ENCODE results near the gene RBFOX1. TPM values are rescaled to one million over a fixed set of nuclear protein-coding genes. Genes with fewer than 3 reads are reported as not detected.

Gene RBFOX1
- polyA plus RNA-seq, 1 of the 3 experiments (the other 2 are of a cell fraction) = not detected

- TF ChIP-seq TEAD4 (IDR thresholded peaks at IDR 0.05; ENCODE audit: borderline replicate concordance, insufficient read depth) (no peak), FOXM1 (IDR thresholded peaks at IDR 0.05; ENCODE audit: low read depth) (no peak), FOXJ3 (CRISPR knock-in tag; IDR thresholded peaks at IDR 0.05) (no peak), USF2 (IDR thresholded peaks at IDR 0.05; ENCODE audit: borderline replicate concordance, low read depth, low read length) (no peak), USF1 (IDR thresholded peaks at IDR 0.05; ENCODE audit: borderline replicate concordance, low read depth) (no peak), CHD2 (IDR thresholded peaks at IDR 0.05; ENCODE audit: low read length, partially characterized antibody) (no peak)
These were observed 47.1 kb upstream of the RBFOX1 start (continued) for GRCh38 chr16:7285520-7285919.

- no peaks in the 10 kb centered on the region for H3K9me3 ChIP-seq
- no peak overlapping the region for H2AFZ ChIP-seq (ENCODE audit: low read depth)
- ChIA-PET POLR2A (no interaction called here), CTCF (no interaction called here)
- no peaks in the 10 kb centered on the region for H3K27me3 ChIP-seq (ENCODE audit: insufficient read depth)
- no peaks in the 10 kb centered on the region for H3K9me2 ChIP-seq
- H4K20me1 ChIP-seq (ENCODE audit: insufficient read depth) = no peaks in the 10 kb centered on the region
- DNase-seq = no peak
- H3K4me2 ChIP-seq = no peak overlapping the region
- no peak overlapping the region for H3K27ac ChIP-seq (ENCODE audit: low read depth in 2 of 2, low read length in 1 of 2)
- no peak overlapping the region for H3K4me3 ChIP-seq (ENCODE audit: low read depth in 2 of 2, low read length in 1 of 2)
- H3K79me2 ChIP-seq (ENCODE audit: insufficient read depth) = no peaks in the 10 kb centered on the region
- no peaks in the 10 kb centered on the region for H3K36me3 ChIP-seq (replicated peaks in 1 of 2; ENCODE audit: control insufficient read depth in 1 of 2, insufficient read depth in 2 of 2, low read length in 1 of 2)
- TF ChIP-seq CHD2 (IDR thresholded peaks at IDR 0.05; ENCODE audit: low read length, partially characterized antibody) = no peak
- no peak for TF ChIP-seq POLR2AphosphoS5 (IDR thresholded peaks at IDR 0.05; ENCODE audit: low read depth, low read length)
- TF ChIP-seq FOXJ3 (CRISPR knock-in tag; IDR thresholded peaks at IDR 0.05) = no peak
- TF ChIP-seq TEAD4 (IDR thresholded peaks at IDR 0.05; ENCODE audit: borderline replicate concordance, insufficient read depth) = no peak
- TF ChIP-seq NRF1 (IDR thresholded peaks at IDR 0.05; ENCODE audit: low read depth, low read length) = no peak
- no peak for TF ChIP-seq IRF3 (IDR thresholded peaks at IDR 0.05; ENCODE audit: low read depth, low read length)
- TF ChIP-seq USF1 (IDR thresholded peaks at IDR 0.05; ENCODE audit: borderline replicate concordance, low read depth) = no peak
- TF ChIP-seq JUND (IDR thresholded peaks at IDR 0.05) = no peak
- H3K4me1 ChIP-seq (ENCODE audit: control insufficient read depth in 1 of 2, insufficient read depth in 2 of 2, low read depth in 1 of 2, low read length in 1 of 2) = no peaks in the 10 kb centered on the region
- whole genome bisulfite sequencing (ENCODE audit: low lambda C conversion rate) = 37% methylated on average over 3 of the region's 3 CpGs
- no peaks in the 10 kb centered on the region for H3F3A ChIP-seq (replicated peaks; ENCODE audit: insufficient read depth)
- no peak overlapping the region for H3K9ac ChIP-seq
These were observed 43.3 kb upstream of the RBFOX1 start for GRCh38 chr16:7289299-7289698.

GRCh38 chr16:7290682-7291081 is 42.0 kb upstream of the RBFOX1 start:
- ChIA-PET CTCF (no interaction called here), POLR2A (no interaction called here)
- no peak for DNase-seq
- no peaks in the 10 kb centered on the region for H3K79me2 ChIP-seq (ENCODE audit: insufficient read depth)
- no peaks in the 10 kb centered on the region for H3K36me3 ChIP-seq (replicated peaks in 1 of 2; ENCODE audit: control insufficient read depth in 1 of 2, insufficient read depth in 2 of 2, low read length in 1 of 2)
- H4K20me1 ChIP-seq (ENCODE audit: insufficient read depth) = no peaks in the 10 kb centered on the region
- no peak overlapping the region for H3K27ac ChIP-seq (ENCODE audit: low read depth in 2 of 2, low read length in 1 of 2)
- H3K9me2 ChIP-seq = no peaks in the 10 kb centered on the region
- no peak overlapping the region for H3K4me2 ChIP-seq
- H3K4me1 ChIP-seq (ENCODE audit: control insufficient read depth in 1 of 2, insufficient read depth in 2 of 2, low read depth in 1 of 2, low read length in 1 of 2) = no peaks in the 10 kb centered on the region
- 38% methylated on average over 6 of the region's 6 CpGs for WGBS (ENCODE audit: low lambda C conversion rate)
- no peaks in the 10 kb centered on the region for H3F3A ChIP-seq (replicated peaks; ENCODE audit: insufficient read depth)
- no peaks in the 10 kb centered on the region for H3K9me3 ChIP-seq
- no peaks in the 10 kb centered on the region for H3K27me3 ChIP-seq (ENCODE audit: insufficient read depth)
- no peak overlapping the region for H3K4me3 ChIP-seq (ENCODE audit: low read depth in 2 of 2, low read length in 1 of 2)
- no peak overlapping the region for H3K9ac ChIP-seq
- H2AFZ ChIP-seq (ENCODE audit: low read depth) = no peak overlapping the region
- TF ChIP-seq MXI1 (IDR thresholded peaks at IDR 0.05; ENCODE audit: low read depth, low read length) (no peak), RAD21 (IDR thresholded peaks at IDR 0.05; ENCODE audit: low read length) (no peak), FOSL2 (IDR thresholded peaks at IDR 0.05; ENCODE audit: borderline replicate concordance, low read depth) (no peak), SIN3A (IDR thresholded peaks at IDR 0.05; ENCODE audit: borderline replicate concordance, low read depth, low read length) (no peak), GATA2 (CRISPR knock-in tag; IDR thresholded peaks at IDR 0.05) (no peak), TCF12 (IDR thresholded peaks at IDR 0.05) (no peak), IRF3 (IDR thresholded peaks at IDR 0.05; ENCODE audit: low read depth, low read length) (no peak), POLR2AphosphoS5 (IDR thresholded peaks at IDR 0.05; ENCODE audit: low read depth, low read length) (no peak), RFX5 (IDR thresholded peaks at IDR 0.05; ENCODE audit: low read length) (no peak), JUND (IDR thresholded peaks at IDR 0.05) (no peak), RXRA (IDR thresholded peaks at IDR 0.05; ENCODE audit: borderline replicate concordance, low read depth) (no peak), EP300 (IDR thresholded peaks at IDR 0.05; ENCODE audit: borderline replicate concordance in 1 of 2, low read depth in 1 of 2, low read length in 1 of 2) (no peak)

All from SK-N-SH (cell line).